KOPT-K1 (cell line): ENCODE data around the gene SEZ6.

Experiments used
- H3K27ac ChIP-seq: fragments of 200-600 bp; sonication (generic); 2 replicates; pipeline ENCODE4 v1.5.1; 2016; ENCODE audit warnings: antibody characterized with exemption, mild to moderate bottlenecking, low read depth, low read length; ENCODE audit not compliant: poor library complexity, severe bottlenecking
- H3K36me3 ChIP-seq: fragments of 200-600 bp; sonication (generic); 2 replicates; pipeline ENCODE4 v1.5.1; 2017; ENCODE audit warnings: antibody characterized with exemption, mild to moderate bottlenecking, low read length, moderate library complexity; ENCODE audit not compliant: insufficient read depth
- H3K9me3 ChIP-seq: fragments of 200-600 bp; sonication (generic); 2 replicates; pipeline ENCODE4 v1.5.1; 2017; ENCODE audit warnings: antibody characterized with exemption, low read length, mild to moderate bottlenecking; ENCODE audit not compliant: insufficient read depth, poor library complexity, severe bottlenecking

Gene SEZ6

GRCh38 chr17:28999206-28999605 is 6.6 kb downstream of the SEZ6 start:
- no peaks in the 10 kb centered on the region for H3K9me3 ChIP-seq
- H3K27ac ChIP-seq = no peak overlapping the region
- no peaks in the 10 kb centered on the region for H3K36me3 ChIP-seq

DNA sequence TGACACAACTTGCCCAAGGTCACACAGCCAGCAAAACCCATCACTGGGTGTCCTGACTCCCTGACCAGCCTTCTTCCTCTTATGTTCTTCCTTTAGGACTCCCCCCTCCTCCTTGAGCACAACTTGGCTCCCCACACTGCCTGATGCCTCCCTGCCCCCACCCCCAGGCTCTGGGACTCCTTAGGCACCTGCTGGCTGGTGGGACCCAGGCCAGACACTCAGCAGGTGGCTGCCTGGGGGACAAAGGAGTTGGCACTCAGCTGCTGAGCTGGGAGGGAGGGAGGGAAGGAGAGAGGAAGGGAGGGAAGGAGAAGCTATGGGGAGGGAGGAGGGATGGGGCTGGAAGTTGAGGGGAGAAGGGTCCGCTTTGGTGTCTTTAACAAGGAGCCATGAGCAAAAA is 8.0 kb downstream of the SEZ6 start:
- H3K27ac ChIP-seq = no peak overlapping the region
- no peaks in the 10 kb centered on the region for H3K9me3 ChIP-seq
- no peaks in the 10 kb centered on the region for H3K36me3 ChIP-seq

DNA sequence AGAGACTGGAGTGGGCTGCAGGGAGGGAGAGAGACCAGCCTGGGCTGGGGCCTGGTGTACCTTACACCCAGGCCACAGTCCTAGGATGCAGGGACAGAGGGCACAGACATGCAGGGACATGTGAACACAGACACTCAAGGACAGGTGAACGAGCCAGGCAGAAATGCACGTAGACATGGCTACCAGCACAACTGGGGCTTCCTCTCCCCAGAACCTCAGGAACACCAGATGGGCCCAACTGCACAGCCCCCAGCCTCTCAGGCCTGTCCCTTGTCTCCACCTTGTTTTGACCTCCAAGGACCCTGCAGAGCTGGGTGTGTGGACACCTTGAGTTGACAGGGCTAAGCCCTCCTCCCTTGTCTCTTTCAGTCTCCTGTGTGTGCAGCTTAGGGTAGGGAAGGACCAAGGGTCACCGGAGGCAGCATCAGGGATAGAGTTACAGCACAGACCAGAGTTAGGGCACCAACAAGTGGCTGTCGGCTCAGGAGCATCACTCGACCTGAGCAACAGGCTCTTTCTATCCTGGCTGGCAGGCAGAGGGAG is 9.2 kb downstream of the SEZ6 start:
- H3K9me3 ChIP-seq = no peaks in the 10 kb centered on the region
- no peak overlapping the region for H3K27ac ChIP-seq
- no peaks in the 10 kb centered on the region for H3K36me3 ChIP-seq

GRCh38 chr17:28993645-28994426 is 12.0 kb downstream of the SEZ6 start:
- H3K27ac ChIP-seq = no peak overlapping the region
- H3K36me3 ChIP-seq = no peaks in the 10 kb centered on the region
- H3K9me3 ChIP-seq = no peaks in the 10 kb centered on the region

DNA sequence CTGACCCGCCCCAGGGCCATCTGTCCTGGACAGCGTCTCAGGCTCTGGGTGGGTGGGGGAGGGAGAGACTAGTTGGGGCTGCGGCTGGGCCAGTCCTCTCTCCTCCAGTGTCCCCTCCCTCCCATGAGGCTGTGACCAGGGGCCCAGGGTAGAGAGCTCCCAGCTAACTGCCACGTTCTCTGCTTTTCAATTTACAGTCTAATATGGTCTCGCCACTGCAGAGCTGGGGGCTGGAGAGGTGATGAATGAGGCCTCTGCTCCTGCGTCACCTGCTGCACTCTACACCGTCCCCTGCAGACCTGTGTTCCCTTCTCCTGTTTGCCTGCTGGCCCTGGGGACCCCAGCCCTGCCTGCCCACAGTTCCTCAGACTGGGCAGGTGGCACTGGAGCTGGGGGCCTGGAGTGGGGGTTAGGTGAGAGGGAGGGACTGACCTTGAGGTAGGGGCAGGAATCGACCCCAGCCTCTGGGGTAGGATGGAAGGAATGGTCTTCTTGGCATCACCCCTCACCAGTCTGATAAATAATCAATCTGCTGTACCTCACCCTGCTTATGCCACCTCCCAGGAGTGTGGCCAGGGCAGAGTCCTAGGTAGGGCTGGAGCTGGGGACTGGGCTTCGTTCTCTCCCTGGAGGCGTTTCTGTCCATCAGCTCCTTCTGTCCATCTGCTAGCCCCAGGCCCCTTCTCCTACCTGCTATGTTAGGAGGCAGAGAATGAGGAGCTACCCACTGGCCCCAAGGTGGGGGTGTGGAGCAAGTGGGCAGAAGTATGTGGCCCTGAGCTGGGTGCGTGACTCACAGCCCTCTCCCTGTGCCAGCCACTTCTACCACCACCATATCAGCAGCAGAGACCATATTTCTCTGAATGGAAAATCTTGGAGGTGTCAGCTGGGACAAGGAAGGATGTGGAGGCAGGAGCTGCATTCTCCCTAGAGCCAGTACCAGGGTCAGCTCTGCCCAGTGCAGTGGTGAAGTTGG is 12.9 kb downstream of the SEZ6 start:
- H3K36me3 ChIP-seq = no peaks in the 10 kb centered on the region
- H3K9me3 ChIP-seq = no peaks in the 10 kb centered on the region
- no peak overlapping the region for H3K27ac ChIP-seq

GRCh38 chr17:28992185-28992584 is 13.6 kb downstream of the SEZ6 start:
- Histone ChIP-seq H3K9me3 (no peaks in the 10 kb centered on the region), H3K27ac (no peak overlapping the region), H3K36me3 (no peaks in the 10 kb centered on the region)

- no peaks in the 10 kb centered on the region for H3K36me3 ChIP-seq
- H3K27ac ChIP-seq = no peak overlapping the region
- no peaks in the 10 kb centered on the region for H3K9me3 ChIP-seq
Observed at GRCh38 chr17:28991779-28992178, 14.1 kb downstream of the SEZ6 start.

DNA sequence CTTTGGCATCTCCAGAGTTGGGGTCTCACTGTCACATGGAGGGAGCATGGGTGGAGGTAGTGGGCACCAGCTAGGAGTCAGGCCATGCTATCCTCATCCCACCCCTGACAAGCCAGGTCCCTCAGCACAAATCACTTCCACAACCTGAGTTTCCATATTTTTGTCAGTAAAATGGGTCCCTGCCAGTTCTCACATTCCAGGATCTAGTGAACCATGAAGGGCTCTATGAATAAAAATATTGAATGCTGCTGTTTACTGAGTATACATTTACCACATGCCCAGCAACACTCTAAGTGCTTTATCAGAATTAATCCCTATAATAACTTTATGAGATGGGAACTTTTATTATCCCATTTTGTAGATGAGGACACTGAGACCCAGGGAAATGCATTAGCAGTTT is 16.8 kb downstream of the SEZ6 start:
- Histone ChIP-seq H3K9me3 (no peaks in the 10 kb centered on the region), H3K36me3 (no peaks in the 10 kb centered on the region), H3K27ac (no peak overlapping the region)

DNA sequence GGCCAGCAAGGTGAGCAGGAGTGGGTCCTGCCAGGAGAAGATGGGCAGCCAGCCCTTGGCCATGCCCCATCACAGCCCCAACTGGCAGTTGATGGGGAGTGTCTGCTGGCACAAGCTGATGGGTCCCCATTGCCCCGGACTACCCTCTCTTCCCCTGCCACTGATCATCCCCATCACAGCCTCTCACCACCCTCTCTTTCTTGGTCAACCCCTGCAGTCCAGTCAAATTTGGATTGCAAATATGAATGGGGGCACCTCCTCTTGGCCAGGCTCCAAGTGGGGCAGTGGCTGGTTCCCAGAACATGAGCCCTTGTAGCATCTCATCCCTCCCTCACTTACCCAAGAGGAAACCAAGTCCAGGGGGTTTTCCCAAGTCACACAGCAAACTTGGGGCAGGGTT is 17.4 kb downstream of the SEZ6 start:
- H3K27ac ChIP-seq = no peak overlapping the region
- H3K9me3 ChIP-seq = no peaks in the 10 kb centered on the region
- no peaks in the 10 kb centered on the region for H3K36me3 ChIP-seq

- no peaks in the 10 kb centered on the region for H3K9me3 ChIP-seq
- H3K27ac ChIP-seq = no peak overlapping the region
- H3K36me3 ChIP-seq = no peaks in the 10 kb centered on the region
Observed at GRCh38 chr17:28986714-28987655, 18.8 kb downstream of the SEZ6 start.

DNA sequence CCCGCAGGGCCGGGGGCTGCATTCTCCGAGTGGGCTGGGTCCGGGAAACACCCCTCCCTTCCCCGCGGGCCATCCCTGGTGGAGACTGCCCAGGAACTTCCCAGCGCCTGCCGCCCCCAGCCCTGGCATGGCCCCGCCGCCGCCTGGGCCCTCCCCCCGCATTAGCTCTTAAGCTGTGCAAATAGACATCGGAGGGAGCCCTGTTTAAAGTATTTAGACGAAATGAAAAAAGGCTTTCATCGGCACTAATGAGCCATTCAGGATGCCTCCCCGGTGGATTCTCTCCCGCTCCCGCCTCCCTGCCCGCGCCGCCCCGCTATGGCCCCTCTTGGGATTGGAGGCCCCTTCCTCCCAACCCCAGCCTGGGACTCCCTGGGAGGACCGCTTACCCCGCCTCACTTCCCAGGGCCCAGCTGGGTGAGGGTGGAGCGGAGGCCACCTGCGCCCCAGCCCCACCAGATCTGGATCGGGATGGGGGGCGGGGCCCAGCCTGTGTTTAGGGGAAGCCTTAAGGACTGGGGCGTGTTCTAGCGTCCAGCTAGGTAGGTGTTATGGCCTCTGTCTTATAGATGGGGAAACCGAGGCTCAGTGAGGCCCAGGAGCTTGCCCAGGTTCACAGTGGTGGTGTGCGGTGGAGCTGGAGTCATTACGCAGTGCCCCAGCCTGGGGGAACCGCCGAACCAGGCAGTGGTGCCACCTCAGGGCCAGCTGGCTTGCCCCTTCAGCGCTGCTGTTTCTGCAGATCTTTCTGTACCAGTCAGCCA is 19.7 kb downstream of the SEZ6 start:
- H3K9me3 ChIP-seq = no peaks in the 10 kb centered on the region
- H3K36me3 ChIP-seq = no peaks in the 10 kb centered on the region
- H3K27ac ChIP-seq = no peak overlapping the region

DNA sequence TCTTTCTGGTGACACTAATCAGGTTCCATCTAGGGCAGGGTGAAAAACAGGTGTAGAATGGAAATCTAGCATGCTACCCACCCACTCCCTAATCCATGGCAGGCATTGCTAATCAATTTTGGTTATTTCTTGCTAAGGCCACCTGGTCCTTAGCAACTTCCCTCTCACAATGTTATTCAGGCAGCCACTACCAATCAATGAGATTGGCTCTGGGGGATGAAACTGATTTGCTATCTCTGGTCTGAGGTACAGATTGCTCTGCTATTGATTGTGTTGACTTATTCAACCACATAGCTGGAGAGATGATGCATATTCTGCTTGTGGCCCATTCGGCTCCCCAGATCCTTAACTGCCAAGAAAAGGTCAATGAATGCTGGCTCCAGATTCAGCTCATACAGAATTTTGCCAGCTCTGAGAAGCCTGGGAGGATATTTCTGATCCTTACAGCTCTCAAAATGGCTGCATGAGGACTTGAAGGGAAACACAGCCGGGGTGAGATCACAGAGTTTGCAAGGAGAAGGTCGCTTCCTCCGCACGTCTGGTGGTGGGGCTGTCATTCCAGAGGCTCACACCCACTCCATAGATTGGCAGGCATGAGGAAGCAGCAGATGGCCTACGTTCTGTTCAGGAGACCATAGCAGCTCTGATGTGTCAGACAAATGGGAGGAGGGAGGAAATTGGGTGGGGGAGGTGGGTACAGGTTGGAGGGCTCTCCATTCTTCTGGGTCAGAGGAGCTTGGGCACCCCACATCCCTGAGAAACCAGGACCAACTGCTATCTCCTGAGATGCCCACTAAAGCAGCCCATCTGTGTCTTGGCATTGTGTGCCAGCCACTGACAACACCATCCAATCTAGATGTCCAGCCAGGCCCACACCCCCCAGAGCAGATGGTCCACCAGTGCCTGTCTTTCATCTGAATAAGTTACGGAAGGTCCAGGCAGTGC is 22.3 kb downstream of the SEZ6 start:
- Histone ChIP-seq H3K36me3 (no peaks in the 10 kb centered on the region), H3K27ac (peak overlapping the region; percentile 76), H3K9me3 (no peaks in the 10 kb centered on the region)

DNA sequence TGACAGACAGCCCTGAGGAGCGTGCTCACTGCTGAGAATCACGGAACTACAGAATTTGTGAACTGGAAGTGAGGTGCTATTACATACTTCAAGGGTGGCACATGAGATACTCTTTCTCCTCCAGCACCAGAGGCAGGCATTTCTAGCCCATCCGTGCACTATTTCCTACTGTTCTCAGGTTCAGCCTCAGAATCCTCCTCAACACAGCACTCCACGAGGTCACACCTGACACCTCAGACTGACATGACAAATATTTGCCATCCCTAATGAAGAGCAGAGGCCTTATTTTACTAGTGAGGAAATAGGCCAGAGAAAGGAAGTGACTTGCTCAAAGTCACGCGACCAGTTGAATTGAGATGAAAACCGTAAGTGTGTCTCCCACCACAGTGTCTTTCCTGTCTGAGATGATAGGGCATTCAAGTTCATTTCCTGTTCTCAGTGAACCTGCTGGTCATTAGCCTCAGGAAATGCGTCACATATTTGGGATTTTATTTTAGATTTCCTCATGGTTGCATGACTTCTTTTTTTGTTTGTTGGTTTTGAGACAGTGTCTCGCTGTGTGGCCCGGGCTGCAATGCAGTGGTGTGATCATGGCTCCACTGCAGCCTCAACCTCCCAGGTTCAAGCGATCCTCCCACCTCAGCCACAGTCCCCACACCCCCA is 23.6 kb downstream of the SEZ6 start:
- H3K9me3 ChIP-seq = no peaks in the 10 kb centered on the region
- H3K36me3 ChIP-seq = no peaks in the 10 kb centered on the region
- peak overlapping the region; percentile 76 for H3K27ac ChIP-seq
